SK-N-DZ (cell line): ENCODE data around the gene NUP210L.

Source experiments
- DNase-seq: peaks from one replicate; pipeline ENCODE4 v3.0.0-alpha.2; 2015; ENCODE audit warnings: low spot score

The NUP210L gene

DNA sequence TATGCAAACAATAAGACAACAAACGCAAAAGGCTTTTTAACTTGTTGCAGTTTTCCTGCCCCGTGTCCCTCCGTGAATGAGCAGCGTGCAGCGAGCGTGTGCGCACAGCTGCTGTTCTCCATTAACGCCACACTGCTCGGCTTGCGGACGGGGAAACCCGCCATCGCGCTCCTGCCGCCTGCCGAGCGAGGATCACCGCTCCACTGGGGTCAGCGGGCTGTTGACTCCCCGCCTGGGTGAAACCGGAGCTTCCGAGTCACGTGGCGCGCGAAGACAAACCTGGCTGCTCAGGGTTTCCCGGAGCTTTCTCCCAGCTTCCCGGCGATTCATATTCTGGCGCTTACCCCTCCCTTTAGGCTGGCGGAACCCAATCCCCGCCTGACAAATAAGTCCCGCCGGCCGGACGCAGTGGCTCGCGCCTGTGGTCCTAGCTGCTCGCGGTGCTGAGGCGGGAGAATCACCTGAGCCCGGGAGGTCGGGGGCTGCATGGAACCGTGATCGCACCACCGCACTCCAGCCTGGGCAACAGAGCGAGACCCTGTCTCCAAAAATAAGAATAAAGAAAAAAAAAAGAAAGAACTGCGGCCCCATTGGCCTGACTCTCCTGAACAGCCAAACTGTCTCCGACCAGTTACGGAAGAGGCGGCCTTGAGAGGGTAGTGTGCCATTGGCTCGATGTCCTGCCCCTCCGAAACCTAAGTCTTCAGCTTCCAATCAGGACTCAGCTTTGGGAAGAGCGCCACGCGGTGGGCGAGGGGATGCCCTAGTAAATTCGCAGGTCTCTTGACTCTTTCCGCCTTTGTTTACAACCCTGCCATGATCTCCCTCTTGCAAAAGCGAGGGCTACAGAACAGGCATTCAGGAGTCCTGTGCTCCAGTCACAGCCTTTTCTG is 187.5 kb downstream of the NUP210L start, which contains the start of gene CREB3L4:
Gene CREB3L4 (plus strand): TSS at position 796 of the 893 bp plus-strand sequence. CDS start 624 bp downstream, outside the sequence.
- DNase-seq, result peak; percentile 100

DNA sequence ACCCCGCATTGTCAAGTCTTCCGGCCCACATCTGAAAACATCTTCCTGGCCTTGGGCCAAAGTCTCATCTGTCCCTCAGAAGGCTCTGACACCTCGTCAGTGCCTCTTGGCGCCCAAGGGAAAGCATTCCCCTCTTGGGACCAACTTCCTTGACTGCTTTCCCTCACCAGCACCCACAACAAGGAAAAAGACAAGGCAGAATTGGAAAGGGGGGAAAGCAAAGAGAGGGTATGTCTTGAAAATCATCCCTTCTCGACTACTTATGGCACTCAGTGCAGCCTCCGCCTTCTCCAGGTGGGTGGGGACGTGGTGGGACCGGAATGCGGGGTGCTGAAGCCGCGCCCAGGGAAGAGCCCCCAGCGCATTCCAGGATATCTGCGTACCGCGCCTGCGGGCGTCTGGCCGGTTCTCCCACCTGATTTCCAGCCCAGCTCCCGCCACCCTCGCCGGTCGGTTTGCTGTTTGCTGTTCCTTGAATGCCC is 191.0 kb downstream of the NUP210L start:
- DNase-seq, result no peak

DNA sequence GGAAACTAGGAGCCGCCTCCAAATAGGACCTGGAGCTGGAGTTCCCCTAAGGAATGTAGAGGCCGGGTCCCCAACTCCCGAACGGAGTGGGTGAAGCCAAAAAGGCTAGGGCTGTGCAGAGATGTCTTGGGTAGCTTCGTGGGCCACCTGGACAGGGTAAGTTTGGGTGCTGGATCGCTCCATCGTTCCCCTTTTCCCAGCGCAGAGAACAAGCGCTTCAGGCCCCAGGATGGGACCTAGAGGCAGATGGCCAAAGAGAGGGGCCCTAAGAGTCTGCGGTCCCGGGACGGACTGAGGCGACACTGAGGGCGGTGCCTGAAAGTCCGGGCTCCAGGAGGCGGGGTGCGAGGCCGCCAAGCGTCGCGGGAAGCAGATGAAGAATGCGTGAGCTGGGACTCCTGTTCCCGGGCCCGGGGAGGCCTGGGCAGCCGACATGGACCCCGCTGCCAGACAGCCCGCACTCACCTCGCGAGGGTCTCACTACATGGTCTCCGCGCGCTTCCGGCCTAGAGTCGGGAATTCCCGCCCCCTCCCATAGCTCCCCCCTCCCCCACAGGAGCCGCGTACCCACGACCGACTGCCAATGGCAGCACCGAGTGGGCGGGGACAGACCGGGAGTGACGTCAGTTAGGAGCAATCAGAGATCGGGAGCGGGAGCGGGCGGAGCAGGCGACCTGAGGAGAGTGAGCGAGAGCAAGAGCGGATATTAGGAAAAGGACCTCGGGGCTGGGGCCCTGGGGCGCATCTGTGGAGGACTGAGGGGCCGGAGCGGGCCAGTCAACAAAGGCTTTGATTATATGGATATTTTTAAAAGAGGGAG is 191.6 kb downstream of the NUP210L start, which contains the start of gene SLC39A1:
Gene SLC39A1 (minus strand): TSS at position 508 of the 820 bp plus-strand sequence. CDS start 822 bp downstream, outside the sequence.
- DNase-seq, result peak; percentile 99

DNA sequence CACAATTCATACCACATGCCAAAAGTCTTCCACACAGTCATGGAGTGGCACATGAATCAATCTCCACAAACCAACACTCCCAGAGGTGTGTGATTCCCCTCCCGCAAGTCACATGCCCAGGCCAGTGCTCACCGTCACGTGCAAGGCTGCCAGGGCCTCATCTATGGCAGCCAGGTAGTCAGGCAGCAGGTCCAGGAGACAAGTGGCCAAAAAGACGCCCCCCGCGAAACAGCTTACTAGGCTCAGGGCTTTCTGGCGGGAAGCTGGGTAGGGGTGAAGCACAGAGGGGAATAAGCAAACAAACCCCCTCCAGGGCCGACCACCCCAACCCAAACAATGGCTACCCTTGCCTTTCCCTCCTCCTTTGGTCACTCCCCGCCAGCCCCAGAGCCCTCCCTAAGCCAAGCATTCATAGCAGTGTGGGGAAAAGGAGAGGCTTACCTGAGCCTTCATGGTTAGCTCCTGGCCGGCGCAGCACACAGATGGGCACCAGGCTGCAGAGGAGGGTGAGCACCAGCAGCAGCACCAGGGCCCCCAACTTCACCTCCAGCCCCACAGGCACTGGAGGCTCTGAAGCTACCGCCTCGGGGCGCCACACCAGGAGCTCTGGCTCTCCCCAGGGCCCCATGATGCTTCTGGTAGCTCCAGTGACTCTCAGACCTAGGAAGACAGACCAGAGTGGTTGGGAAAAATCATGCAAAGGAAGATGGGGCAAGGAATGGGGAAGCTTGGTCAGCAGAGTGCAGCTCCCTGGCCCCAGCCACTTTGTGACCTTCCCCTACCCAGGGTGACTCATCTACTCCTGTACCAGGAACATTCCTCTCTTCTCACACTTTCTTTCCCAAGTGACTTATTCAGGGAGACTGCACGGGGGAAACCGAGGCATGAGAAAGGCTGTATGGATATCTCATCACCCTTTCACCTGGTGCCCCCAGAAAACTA is 192.5 kb downstream of the NUP210L start:
- no peak for DNase-seq

DNA sequence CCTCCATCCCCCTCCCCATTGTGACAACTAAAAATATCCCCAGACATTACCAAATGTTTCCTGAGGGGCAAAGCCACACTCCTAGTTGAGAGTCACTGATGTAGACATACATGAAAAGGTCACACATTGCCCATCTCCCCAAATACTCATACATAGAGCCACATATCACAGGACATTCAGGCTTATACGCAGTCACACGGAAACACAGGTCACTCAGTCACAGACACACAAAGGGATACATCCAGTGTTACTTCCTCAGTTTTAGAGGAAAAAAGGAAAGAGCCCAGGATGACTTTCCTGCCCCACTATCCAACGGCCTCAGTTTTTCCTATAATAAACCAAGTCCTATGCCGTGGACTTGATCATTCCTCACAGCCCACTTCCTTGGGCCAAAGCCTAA is 193.5 kb downstream of the NUP210L start:
- DNase-seq, result no peak

DNA sequence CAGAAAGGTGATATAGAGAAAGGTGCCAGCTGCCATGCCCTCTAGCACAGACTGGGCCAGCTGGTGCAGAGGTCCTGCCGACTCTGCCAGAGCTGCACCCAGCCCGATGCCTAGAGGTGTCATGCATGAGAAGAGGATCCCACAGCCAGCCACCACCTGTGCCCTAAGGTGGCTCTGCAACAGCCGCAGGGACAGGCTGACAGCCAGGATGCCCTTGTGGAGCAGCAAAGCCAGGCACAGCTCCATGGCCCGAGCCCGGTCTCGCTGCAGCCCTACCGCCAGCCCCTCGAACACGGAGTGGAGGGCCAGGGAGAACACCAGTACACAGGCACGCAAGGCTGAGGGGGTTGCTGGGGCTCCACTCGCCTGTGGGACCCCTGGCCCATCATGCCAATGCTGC is 194.7 kb downstream of the NUP210L start:
- no peak for DNase-seq

DNA sequence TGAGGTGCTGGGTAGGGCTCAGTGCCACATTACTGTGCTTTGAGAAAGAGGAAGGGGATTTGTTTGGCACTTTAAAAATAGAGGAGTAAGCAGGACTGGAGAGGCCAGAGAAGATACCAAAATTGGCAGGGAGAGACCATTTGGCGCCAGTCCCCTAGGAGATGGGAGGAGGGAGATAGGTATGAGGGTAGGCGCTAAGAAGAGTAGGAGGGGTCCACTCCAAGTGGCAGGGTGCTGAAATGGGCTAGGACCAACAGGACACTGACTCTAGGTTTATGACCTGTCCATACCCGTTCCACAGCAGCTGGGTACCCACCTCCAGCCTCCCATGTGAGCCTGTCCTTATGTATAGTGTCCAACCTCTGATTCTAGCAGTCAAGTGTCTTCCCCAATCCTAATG is 195.4 kb downstream of the NUP210L start:
- no peak for DNase-seq

DNA sequence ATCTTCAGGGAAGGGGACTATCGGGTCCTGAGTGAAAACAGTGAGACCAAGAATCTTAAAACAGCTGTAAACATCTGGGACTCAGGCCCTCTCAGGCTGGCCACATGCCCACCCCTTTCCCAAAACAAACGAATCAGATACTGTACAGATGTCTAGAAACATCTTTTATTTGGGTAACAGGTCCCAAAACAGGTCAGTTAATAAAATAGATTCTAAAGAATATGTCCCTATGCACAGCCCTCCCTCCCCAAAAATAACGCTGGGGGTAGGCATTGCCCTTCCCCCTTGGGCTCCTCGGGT is 196.0 kb downstream of the NUP210L start:
- no peak for DNase-seq

DNA sequence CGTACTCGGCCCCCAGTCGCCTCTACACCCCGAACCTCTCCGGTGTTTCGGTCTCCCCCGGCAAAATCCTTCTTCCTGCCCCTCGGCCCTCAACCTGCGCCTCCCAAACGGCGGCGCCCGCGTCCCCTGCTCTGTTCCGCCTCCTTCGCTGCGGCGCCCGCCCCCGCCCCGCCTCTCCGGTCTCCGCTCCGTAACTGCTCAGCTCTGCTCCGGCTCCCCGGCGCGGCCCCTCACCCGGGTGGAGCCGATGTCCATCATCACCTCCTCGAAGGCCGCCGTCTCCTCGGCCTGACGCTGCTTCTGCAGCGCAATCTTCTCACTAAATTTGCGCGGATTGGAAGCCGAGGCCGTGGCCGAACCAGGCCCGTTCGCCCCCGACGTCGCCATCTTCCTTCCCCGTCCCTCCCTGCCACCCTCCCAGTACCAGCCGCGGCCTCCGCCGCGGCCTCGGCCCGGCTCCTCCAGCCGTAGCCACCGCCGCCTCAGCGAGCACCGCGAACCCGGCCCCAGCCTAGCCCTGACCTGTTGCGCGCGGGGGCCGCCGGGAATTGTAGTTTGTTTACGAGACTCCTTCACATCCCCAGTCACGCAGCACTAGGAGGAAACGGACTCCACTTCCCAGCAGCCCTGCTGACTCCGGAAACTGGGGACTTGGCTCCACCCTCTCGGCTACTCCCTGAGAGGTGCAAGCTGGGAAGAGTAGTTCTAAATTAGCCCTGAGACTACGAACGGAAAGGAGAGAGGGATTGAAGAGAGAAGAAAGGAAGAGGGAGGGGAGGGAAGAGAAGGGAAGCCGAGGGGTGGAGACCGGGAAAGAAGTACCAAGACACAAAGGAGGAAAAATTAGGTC is 196.5 kb downstream of the NUP210L start, which contains the start of gene CRTC2:
Gene CRTC2 (minus strand): TSS at position 502 of the 850 bp plus-strand sequence. CDS start 115 bp downstream, at position 387.
- peak; percentile 100 for DNase-seq

DNA sequence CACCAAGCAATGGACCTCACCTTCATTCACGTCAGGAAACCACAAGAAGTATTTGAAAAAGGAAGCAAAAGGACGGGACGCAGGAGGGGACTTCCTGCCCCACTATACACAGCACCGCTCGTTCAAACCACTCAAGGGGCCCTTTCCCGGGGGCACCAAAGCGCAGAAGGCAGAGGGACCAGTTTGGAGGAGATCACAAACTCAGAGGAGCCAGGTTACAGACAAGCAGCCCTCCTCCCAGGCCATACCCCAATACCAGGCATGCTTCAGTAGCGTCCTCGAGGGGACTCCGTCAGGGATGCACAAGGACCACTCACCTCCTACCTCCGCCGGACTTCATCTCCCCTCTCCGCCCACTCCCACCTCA is 197.1 kb downstream of the NUP210L start:
- DNase-seq, result no peak

DNA sequence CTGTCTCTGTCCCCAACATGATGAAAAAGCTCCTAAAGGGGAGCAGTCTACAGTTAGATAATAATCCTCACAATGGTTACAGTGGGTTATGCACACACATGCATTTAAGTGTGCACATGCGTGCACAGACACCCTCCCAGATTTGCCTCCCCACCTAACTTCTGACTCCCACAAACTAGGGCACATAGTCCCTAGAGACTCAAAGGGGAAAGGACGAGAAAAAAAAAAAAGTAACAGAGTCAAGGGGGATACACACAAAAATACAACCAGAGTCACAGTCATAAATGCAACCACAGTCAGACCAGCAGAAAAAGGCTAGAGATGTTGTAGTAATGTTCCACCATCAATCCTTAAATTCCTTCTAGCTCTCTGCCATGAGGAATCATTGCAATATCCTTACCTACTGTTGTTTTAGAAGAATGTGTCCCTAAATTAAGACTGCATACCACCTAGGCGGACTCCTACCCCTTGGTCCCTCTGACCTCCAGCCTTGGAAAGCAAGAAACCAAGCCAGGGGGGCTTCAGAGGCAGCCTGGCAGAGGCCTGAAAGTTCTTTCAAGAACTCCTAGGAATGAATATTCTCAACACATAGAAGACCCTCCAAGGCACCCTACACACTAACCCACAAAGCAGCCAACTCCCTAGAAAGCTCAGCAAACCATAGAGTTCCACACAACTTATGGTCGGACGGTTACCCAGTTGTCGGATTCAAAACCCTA is 197.7 kb downstream of the NUP210L start:
- no peak for DNase-seq

DNA sequence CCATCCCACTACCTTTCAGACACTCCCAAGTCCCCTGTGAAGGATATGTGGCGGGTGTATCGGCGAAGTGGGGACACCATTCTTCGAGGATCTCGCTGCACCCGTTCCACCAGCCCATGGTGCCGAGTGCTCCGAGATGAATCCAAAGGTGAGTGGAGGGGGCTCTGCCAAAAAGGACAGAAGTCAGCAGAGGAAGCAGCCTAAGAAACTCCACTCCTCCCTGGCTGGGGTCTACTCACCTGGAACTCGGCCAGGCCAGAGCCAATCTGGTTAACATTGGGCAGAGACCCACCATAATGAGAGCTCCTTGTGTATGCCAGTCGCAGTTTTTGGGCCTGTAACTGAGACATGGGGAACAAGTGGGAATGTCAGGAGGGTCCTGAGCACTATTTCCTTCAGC is 200.0 kb downstream of the NUP210L start:
- no peak for DNase-seq

DNA sequence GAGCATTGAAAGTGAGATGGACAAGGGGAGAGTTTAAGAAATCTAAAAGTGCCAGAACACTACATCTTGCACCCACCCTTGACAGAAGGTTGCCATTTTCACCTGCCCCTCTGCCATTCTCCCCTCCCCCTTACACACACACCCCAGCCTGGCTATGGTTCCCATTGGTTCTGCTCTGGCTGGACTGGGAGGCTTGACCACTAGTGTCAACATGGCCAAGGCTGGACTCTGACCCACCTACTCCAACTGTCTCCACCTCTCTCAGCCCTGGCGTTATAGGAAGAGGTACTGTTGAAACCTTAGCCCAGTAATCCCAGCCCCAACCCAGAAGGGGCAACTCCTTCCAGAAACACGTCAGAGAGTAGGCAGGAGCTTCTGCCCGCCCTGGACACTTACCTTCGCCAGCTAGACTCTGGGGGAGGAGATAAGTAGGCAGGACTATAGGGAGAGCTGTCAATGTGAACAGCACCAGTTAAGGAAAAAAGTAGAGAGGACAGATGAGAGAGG is 201.0 kb downstream of the NUP210L start:
- no peak for DNase-seq

DNA sequence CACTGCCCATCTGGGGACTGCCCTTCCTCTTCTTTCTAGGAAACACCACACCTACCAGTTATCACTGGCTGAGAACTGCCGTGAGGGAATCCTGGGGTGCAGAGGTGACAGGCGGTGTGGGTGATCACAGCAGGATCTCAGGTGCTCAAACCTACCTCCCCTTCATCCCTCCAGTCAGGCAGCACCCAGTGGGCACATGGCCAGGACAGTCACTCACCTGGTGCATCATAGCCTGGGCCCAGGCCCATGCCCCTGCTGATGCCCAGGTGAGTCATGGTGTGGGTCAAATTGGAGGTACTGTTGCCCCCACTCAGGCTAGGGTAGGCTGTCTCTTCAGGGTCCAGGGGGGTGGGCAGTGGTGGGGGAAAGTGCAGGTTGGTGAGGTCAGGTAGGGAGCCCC is 203.1 kb downstream of the NUP210L start:
- no peak for DNase-seq

DNA sequence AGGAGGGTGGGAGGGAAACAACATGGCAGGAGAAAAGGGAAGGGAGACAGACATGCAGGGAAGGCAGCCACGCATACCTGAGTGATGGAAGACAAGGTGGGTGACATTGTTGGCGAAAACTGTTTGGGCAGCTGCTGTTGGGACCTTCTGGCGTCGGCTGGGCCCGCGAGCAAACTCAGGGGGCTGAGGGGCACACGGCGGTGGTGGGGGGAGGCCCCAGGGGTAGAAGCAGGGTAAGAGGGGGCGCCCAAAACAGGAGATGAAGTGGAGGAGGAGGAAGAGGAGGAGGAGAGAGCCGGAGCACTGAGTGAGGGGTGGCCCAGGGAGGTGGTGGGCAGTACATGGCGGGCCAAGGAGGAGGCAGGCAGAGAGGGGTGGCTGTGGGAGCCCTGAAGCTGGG is 203.7 kb downstream of the NUP210L start:
- DNase-seq, result no peak

DNA sequence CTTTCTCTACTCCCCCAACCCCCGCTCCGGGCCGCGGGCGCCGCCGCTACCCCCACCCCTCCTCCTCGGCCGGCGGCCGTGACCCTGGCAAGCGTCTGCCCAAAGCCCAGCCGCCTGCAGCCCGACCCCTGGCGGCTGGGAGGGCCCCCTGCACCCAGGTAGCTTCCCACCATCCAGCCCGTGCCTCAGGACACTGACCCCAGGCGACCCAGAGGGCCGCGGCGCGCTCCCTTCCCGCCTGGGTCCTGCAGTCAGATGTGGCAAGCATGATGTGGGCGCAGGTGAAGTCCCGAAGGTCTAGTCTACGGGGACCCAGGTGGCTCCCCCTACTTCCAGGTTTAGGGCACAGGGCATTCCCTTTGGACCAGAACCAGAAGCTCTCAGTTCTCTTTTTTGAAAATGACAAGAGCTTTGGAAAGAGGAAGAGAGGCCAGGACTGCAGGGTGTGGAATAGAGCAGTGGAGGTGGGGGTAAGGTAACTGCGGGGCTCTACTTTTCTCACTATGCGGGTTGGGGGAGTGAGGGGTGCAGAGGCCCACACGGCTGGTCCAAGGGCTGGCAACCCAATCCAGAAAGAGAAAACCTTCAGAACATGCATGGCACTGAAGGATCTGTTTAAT is 208.1 kb downstream of the NUP210L start, which contains the start of gene DENND4B:
Gene DENND4B (minus strand): TSS at position 97 of the 620 bp plus-strand sequence. CDS start 2,344 bp downstream, outside the sequence.
- peak; percentile 88 for DNase-seq

DNA sequence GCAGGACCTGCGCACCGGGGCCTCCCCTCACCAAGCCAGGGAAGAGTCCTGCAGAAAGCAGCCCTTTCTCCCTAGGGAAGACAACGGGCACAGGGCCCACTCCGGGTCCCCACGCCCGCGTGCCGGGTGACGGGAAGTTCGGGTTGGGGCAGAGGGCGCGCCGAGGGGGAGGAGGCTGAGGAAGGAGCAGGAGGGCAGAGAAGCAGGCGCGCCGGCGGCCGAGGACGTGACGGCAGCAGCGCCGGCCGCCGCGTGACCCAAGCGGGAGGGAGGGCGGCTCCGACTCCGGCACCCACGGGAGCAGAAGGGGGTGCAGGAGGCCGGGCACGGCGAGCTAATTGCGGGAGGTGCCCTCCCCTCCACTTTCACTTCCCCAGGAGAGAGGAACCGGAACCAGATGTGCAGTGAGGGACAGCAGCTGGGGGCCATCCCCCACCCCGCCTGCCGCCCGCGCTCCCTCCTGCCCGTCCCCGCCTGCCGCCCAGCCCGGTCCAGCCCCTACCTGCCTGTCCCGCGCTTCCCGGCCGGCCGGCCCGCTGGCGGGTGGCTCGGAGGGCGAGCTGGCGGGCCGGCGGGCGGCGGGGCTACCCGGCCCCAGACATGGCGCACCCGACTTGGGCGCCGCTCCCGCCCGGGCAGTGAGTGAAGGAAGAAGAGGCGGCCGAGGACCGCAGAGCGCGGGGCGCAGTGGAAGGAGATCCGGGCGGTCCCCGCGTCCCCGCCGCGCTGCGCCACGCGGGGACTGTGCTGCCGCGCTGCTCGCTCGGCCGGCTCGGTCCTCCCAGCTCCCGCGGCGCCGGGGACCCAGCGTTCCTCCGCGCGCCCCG is 208.9 kb downstream of the NUP210L start:
- no peak for DNase-seq
